HL-60 (cell line): ENCODE data around the gene INVS.

Source experiments
- DNase-seq, 2 experiments: peaks; one replicate each; pipeline ENCODE4 v3.0.0-alpha.2; 2010 to 2020; ENCODE audit warnings: low read depth in 1 of 2, low spot score in 1 of 2
- H3K27ac ChIP-seq: fragments of 250-450 bp; sonication (Bioruptor Pico); replicated peaks from 2 replicates; pipeline ENCODE4 v1.5.1; 2020; ENCODE audit warnings: mild to moderate bottlenecking, moderate library complexity
- H3K27me3 ChIP-seq: fragments of 250-450 bp; sonication (Bioruptor Pico); 2 replicates; pipeline ENCODE4 v1.5.1; 2021; ENCODE audit warnings: mild to moderate bottlenecking, moderate library complexity; ENCODE audit not compliant: insufficient read depth, poor library complexity, severe bottlenecking
- H3K4me3 ChIP-seq: replicated peaks from 2 replicates; pipeline ENCODE4 v1.5.1; 2011; ENCODE audit warnings: mild to moderate bottlenecking, control low read depth, low read length; ENCODE audit not compliant: insufficient read depth
- CTCF ChIP-seq: IDR thresholded peaks from one replicate; pipeline ENCODE4 v1.5.1; 2011; ENCODE audit warnings: low read length, control low read depth, inconsistent platforms; ENCODE audit not compliant: insufficient read depth
- GABPA ChIP-seq: IDR thresholded peaks from 2 replicates; pipeline ENCODE4 v1.6.1; 2012; ENCODE audit warnings: low read depth
- POLR2AphosphoS5 ChIP-seq: IDR thresholded peaks from 2 replicates; pipeline ENCODE4 v1.6.1; 2012; ENCODE audit warnings: low read depth
- REST ChIP-seq: IDR thresholded peaks from 2 replicates; pipeline ENCODE4 v1.6.1; 2012; ENCODE audit warnings: low read depth; ENCODE audit not compliant: insufficient replicate concordance
- SPI1 ChIP-seq: IDR thresholded peaks from 2 replicates; pipeline ENCODE4 v1.6.1; 2012; ENCODE audit warnings: low read depth, mild to moderate bottlenecking, borderline replicate concordance

The INVS gene

GRCh38 chr9:100277166-100277979 lies 178.3 kb downstream of the INVS start:
- no peaks in the 10 kb centered on the region for H3K27me3 ChIP-seq
- no peak overlapping the region for H3K4me3 ChIP-seq
- DNase-seq: no peak
- TF ChIP-seq POLR2AphosphoS5: no peak
- no peak for TF ChIP-seq GABPA
- TF ChIP-seq SPI1: no peak
- TF ChIP-seq CTCF: no peak
- TF ChIP-seq REST: no peak
- no peak overlapping the region for H3K27ac ChIP-seq

GRCh38 chr9:100281066-100281465 lies 182.0 kb downstream of the INVS start:
- H3K27ac ChIP-seq: no peak overlapping the region
- no peak for TF ChIP-seq CTCF
- TF ChIP-seq POLR2AphosphoS5: no peak
- no peak for TF ChIP-seq SPI1
- TF ChIP-seq REST: no peak
- no peak for TF ChIP-seq GABPA

GRCh38 chr9:100281676-100282387 lies 182.8 kb downstream of the INVS start:
- no peaks in the 10 kb centered on the region for H3K27me3 ChIP-seq
- no peak overlapping the region for H3K4me3 ChIP-seq
- DNase-seq: no peak
- no peak for TF ChIP-seq GABPA
- TF ChIP-seq CTCF: no peak
- no peak for TF ChIP-seq POLR2AphosphoS5
- TF ChIP-seq REST: no peak
- TF ChIP-seq SPI1: no peak
- H3K27ac ChIP-seq: no peak overlapping the region

More at GRCh38 chr9:100281066-100281465, 182.0 kb downstream of the INVS start:
- no peaks in the 10 kb centered on the region for H3K27me3 ChIP-seq
- H3K4me3 ChIP-seq: no peak overlapping the region
- no peak for DNase-seq
